WTC11 (cell line): ENCODE data around the gene MRTFB.

ENCODE experiments used
- ATF6 ChIP-seq: sonication (generic); formaldehyde crosslinking; IDR thresholded peaks from 2 replicates; pipeline ENCODE4 v1.8.1; 2023; ENCODE audit warnings: mild to moderate bottlenecking, missing genetic modification reagents
- CBFB ChIP-seq: sonication (generic); formaldehyde crosslinking; IDR thresholded peaks from 2 replicates; pipeline ENCODE4 v1.8.1; 2022; ENCODE audit warnings: mild to moderate bottlenecking, low read depth, missing genetic modification reagents
- CTCF ChIP-seq: fragments of 200-600 bp; IDR thresholded peaks from 2 replicates; pipeline ENCODE4 v1.8.0; 2022; ENCODE audit warnings: antibody characterized with exemption
- E2F1 ChIP-seq: sonication (generic); formaldehyde crosslinking; IDR thresholded peaks from 2 replicates; pipeline ENCODE4 v1.8.0; 2022; ENCODE audit warnings: mild to moderate bottlenecking, missing genetic modification reagents
- ESRRA ChIP-seq: sonication (generic); formaldehyde crosslinking; IDR thresholded peaks from 2 replicates; pipeline ENCODE4 v1.8.1; 2022; ENCODE audit warnings: mild to moderate bottlenecking, missing genetic modification reagents, borderline replicate concordance
- HMGXB4 ChIP-seq: sonication (generic); formaldehyde crosslinking; IDR thresholded peaks from 2 replicates; pipeline ENCODE4 v1.8.1; 2023; ENCODE audit warnings: mild to moderate bottlenecking, moderate library complexity, missing genetic modification reagents
- IRF1 ChIP-seq: sonication (generic); formaldehyde crosslinking; IDR thresholded peaks from 2 replicates; pipeline ENCODE4 v1.8.0; 2023; ENCODE audit warnings: missing genetic modification reagents
- JUN ChIP-seq: sonication (generic); formaldehyde crosslinking; IDR thresholded peaks from 2 replicates; pipeline ENCODE4 v1.8.0; 2023; ENCODE audit warnings: mild to moderate bottlenecking, missing genetic modification reagents
- ZNF512 ChIP-seq: sonication (generic); formaldehyde crosslinking; IDR thresholded peaks from 2 replicates; pipeline ENCODE4 v1.8.1; 2022; ENCODE audit warnings: missing genetic modification reagents, borderline replicate concordance

GRCh38 chr16:14275934-14276333, 204.8 kb downstream of the MRTFB start:
- TF ChIP-seq CTCF (no peak), HMGXB4 (CRISPR knock-in tag) (no peak), ESRRA (no peak), CBFB (CRISPR knock-in tag) (no peak), ZNF512 (CRISPR knock-in tag) (no peak), E2F1 (CRISPR knock-in tag) (no peak), IRF1 (CRISPR knock-in tag) (no peak), JUN (CRISPR knock-in tag) (no peak), ATF6 (no peak)
